Stimulated activated CD4-positive, alpha-beta T cell treated with anti-CD3 and anti-CD28 coated beads, Interleukin-1b, Interleukin-23, amount 100 ng/mL, for 48 hours (primary cell): Measurements from ENCODE around the gene SLC8B1.
"Not testable (repeated sequence)": the region's sequence is repeated elsewhere in the genome, so short reads cannot be mapped to it uniquely, and the experiment has no call there.

Experiments
- DNase-seq: peaks from one replicate; pipeline ENCODE4 v3.0.0-alpha.2; 2020

The SLC8B1 gene

GRCh38 chr12:113354192-113354591, 19.3 kb upstream of the SLC8B1 start:
- not testable (repeated sequence) for DNase-seq

GRCh38 chr12:113351089-113351488, 16.2 kb upstream of the SLC8B1 start:
- DNase-seq: no peak

- no peak for DNase-seq
Observed at GRCh38 chr12:113348849-113349536, 14.1 kb upstream of the SLC8B1 start.

GRCh38 chr12:113347892-113348291, 13.0 kb upstream of the SLC8B1 start:
- no peak for DNase-seq

GRCh38 chr12:113347107-113347506, 12.2 kb upstream of the SLC8B1 start:
- no peak for DNase-seq

- no peak for DNase-seq
Observed at GRCh38 chr12:113346353-113346752, 11.4 kb upstream of the SLC8B1 start.

GRCh38 chr12:113345318-113345717, 10.4 kb upstream of the SLC8B1 start:
- DNase-seq: no peak

GRCh38 chr12:113341535-113341934, 6.6 kb upstream of the SLC8B1 start:
- DNase-seq: no peak

GRCh38 chr12:113340061-113340460, 5.2 kb upstream of the SLC8B1 start:
- no peak for DNase-seq

GRCh38 chr12:113339540-113339939, 4.6 kb upstream of the SLC8B1 start:
- no peak for DNase-seq

GRCh38 chr12:113333877-113334785, 778 bp downstream of the SLC8B1 start:
- DNase-seq: no peak

- DNase-seq: no peak
Observed at GRCh38 chr12:113333418-113333750, 1.5 kb downstream of the SLC8B1 start.

GRCh38 chr12:113332688-113333417, 2.1 kb downstream of the SLC8B1 start:
- DNase-seq: no peak

GRCh38 chr12:113330505-113330904, 4.4 kb downstream of the SLC8B1 start:
- no peak for DNase-seq

- DNase-seq: no peak
Observed at GRCh38 chr12:113329791-113330417, 5.0 kb downstream of the SLC8B1 start.

- DNase-seq: no peak
Observed at GRCh38 chr12:113329022-113329790, 5.7 kb downstream of the SLC8B1 start.

- no peak for DNase-seq
Observed at GRCh38 chr12:113328368-113328889, 6.5 kb downstream of the SLC8B1 start.

GRCh38 chr12:113326775-113327395, 8.0 kb downstream of the SLC8B1 start:
- DNase-seq: no peak

GRCh38 chr12:113325916-113326315, 9.0 kb downstream of the SLC8B1 start:
- DNase-seq: no peak

- DNase-seq: no peak
Observed at GRCh38 chr12:113322343-113322742, 12.6 kb downstream of the SLC8B1 start.

GRCh38 chr12:113320401-113320800, 14.5 kb downstream of the SLC8B1 start:
- DNase-seq: no peak
